GM12873 (cell line): Measurements from ENCODE around the gene DCAF11.

ENCODE experiments used
- CTCF ChIP-seq: IDR thresholded peaks from 2 replicates; pipeline ENCODE4 v1.5.1; 2012; ENCODE audit warnings: low read depth, mild to moderate bottlenecking, moderate library complexity, low read length, control low read depth; ENCODE audit not compliant: insufficient read depth; ENCODE audit errors: missing control alignments

Gene DCAF11

GRCh38 chr14:24074625-24075484 lies 39.7 kb upstream of the DCAF11 start:
- TF ChIP-seq CTCF, result no peak

- no peak for TF ChIP-seq CTCF
These were observed 38.9 kb upstream of the DCAF11 start for GRCh38 chr14:24075485-24076301.

GRCh38 chr14:24076302-24076601 lies 38.3 kb upstream of the DCAF11 start:
- no peak for TF ChIP-seq CTCF

GRCh38 chr14:24077086-24077485 lies 37.5 kb upstream of the DCAF11 start:
- no peak for TF ChIP-seq CTCF

GRCh38 chr14:24078146-24078545 lies 36.4 kb upstream of the DCAF11 start:
- TF ChIP-seq CTCF, result no peak

GRCh38 chr14:24079491-24080141 lies 35.0 kb upstream of the DCAF11 start:
- TF ChIP-seq CTCF, result no peak

- TF ChIP-seq CTCF, result no peak
These were observed 34.4 kb upstream of the DCAF11 start for GRCh38 chr14:24080142-24080530.
